Activated naive CD4-positive, alpha-beta T cell treated with anti-CD3 and anti-CD28 coated beads, Interleukin-2, amount 50 U/mL, for 24 hours (primary cell): ENCODE results near the gene COL1A1.

Experiments
- H3K27ac Mint-ChIP-seq: one replicate; pipeline ENCODE4 v1.8.0; 2021; ENCODE audit warnings: mild to moderate bottlenecking, mixed read lengths
- H3K27me3 Mint-ChIP-seq: one replicate; pipeline ENCODE4 v1.8.0; 2021; ENCODE audit warnings: mixed read lengths
- H3K36me3 Mint-ChIP-seq: one replicate; pipeline ENCODE4 v1.8.0; 2021; ENCODE audit warnings: mixed read lengths
- H3K4me1 Mint-ChIP-seq: one replicate; pipeline ENCODE4 v1.8.0; 2021; ENCODE audit warnings: mixed read lengths
- H3K4me3 Mint-ChIP-seq: one replicate; pipeline ENCODE4 v1.8.0; 2021; ENCODE audit warnings: mild to moderate bottlenecking, mixed read lengths
- H3K9me3 Mint-ChIP-seq: one replicate; pipeline ENCODE4 v1.8.0; 2021; ENCODE audit warnings: mixed read lengths

The COL1A1 gene

GRCh38 chr17:50149417-50150353, 51.7 kb downstream of the COL1A1 start:
- no peaks in the 10 kb centered on the region for H3K36me3 Mint-ChIP-seq
- H3K9me3 Mint-ChIP-seq: no peaks in the 10 kb centered on the region
- H3K27ac Mint-ChIP-seq: no peak overlapping the region
- peak overlapping the region; percentile 91 for H3K4me3 Mint-ChIP-seq
- no peaks in the 10 kb centered on the region for H3K27me3 Mint-ChIP-seq
- peaks cover 50% of the 10 kb centered on the region for H3K4me1 Mint-ChIP-seq

- Mint-ChIP-seq H3K4me3 (peak overlapping the region; percentile 91), H3K27ac (no peak overlapping the region), H3K4me1 (peaks cover 50% of the 10 kb centered on the region), H3K36me3 (no peaks in the 10 kb centered on the region), H3K9me3 (no peaks in the 10 kb centered on the region), H3K27me3 (no peaks in the 10 kb centered on the region)
Observed at GRCh38 chr17:50149091-50149416, 52.4 kb downstream of the COL1A1 start.

- no peaks in the 10 kb centered on the region for H3K9me3 Mint-ChIP-seq
- H3K27ac Mint-ChIP-seq: peak overlapping the region; percentile 91
- no peaks in the 10 kb centered on the region for H3K27me3 Mint-ChIP-seq
- H3K4me1 Mint-ChIP-seq: peaks cover 55% of the 10 kb centered on the region
- no peaks in the 10 kb centered on the region for H3K36me3 Mint-ChIP-seq
- peak overlapping the region; percentile 91 for H3K4me3 Mint-ChIP-seq
Observed at GRCh38 chr17:50148226-50149090, 53.0 kb downstream of the COL1A1 start.

GRCh38 chr17:50147841-50148225, 53.6 kb downstream of the COL1A1 start:
- H3K4me3 Mint-ChIP-seq: peak overlapping the region; percentile 91
- H3K4me1 Mint-ChIP-seq: peaks cover 60% of the 10 kb centered on the region
- no peaks in the 10 kb centered on the region for H3K9me3 Mint-ChIP-seq
- no peaks in the 10 kb centered on the region for H3K27me3 Mint-ChIP-seq
- no peak overlapping the region for H3K27ac Mint-ChIP-seq
- no peaks in the 10 kb centered on the region for H3K36me3 Mint-ChIP-seq

GRCh38 chr17:50146927-50147665, 54.3 kb downstream of the COL1A1 start:
- Mint-ChIP-seq H3K36me3 (peaks cover 2% of the 10 kb centered on the region), H3K4me1 (peaks cover 62% of the 10 kb centered on the region), H3K27ac (peak overlapping the region; percentile 21), H3K4me3 (peak overlapping the region; percentile 91), H3K27me3 (no peaks in the 10 kb centered on the region), H3K9me3 (no peaks in the 10 kb centered on the region)

GRCh38 chr17:50146230-50146926, 55.1 kb downstream of the COL1A1 start:
- H3K9me3 Mint-ChIP-seq: no peaks in the 10 kb centered on the region
- H3K27me3 Mint-ChIP-seq: no peaks in the 10 kb centered on the region
- peak overlapping the region; percentile 91 for H3K4me3 Mint-ChIP-seq
- peak overlapping the region; percentile 21 for H3K27ac Mint-ChIP-seq
- H3K4me1 Mint-ChIP-seq: peaks cover 68% of the 10 kb centered on the region
- H3K36me3 Mint-ChIP-seq: peaks cover 5% of the 10 kb centered on the region

- H3K4me3 Mint-ChIP-seq: no peak overlapping the region
- no peaks in the 10 kb centered on the region for H3K27me3 Mint-ChIP-seq
- no peak overlapping the region for H3K27ac Mint-ChIP-seq
- H3K9me3 Mint-ChIP-seq: no peaks in the 10 kb centered on the region
- peaks cover 6% of the 10 kb centered on the region for H3K36me3 Mint-ChIP-seq
- peaks cover 75% of the 10 kb centered on the region for H3K4me1 Mint-ChIP-seq
Observed at GRCh38 chr17:50145532-50146229, 55.8 kb downstream of the COL1A1 start.

- Mint-ChIP-seq H3K4me3 (no peak overlapping the region), H3K36me3 (peaks cover 7% of the 10 kb centered on the region), H3K27ac (no peak overlapping the region), H3K9me3 (no peaks in the 10 kb centered on the region), H3K4me1 (peaks cover 81% of the 10 kb centered on the region), H3K27me3 (no peaks in the 10 kb centered on the region)
Observed at GRCh38 chr17:50144845-50145531, 56.4 kb downstream of the COL1A1 start.

- Mint-ChIP-seq H3K4me3 (no peak overlapping the region), H3K27me3 (no peaks in the 10 kb centered on the region), H3K27ac (peak overlapping the region; percentile 66), H3K9me3 (no peaks in the 10 kb centered on the region), H3K4me1 (peaks cover 86% of the 10 kb centered on the region), H3K36me3 (peaks cover 11% of the 10 kb centered on the region)
Observed at GRCh38 chr17:50144355-50144754, 57.1 kb downstream of the COL1A1 start.

- Mint-ChIP-seq H3K36me3 (peaks cover 11% of the 10 kb centered on the region), H3K9me3 (no peaks in the 10 kb centered on the region), H3K4me1 (peaks cover 86% of the 10 kb centered on the region), H3K27ac (no peak overlapping the region), H3K27me3 (no peaks in the 10 kb centered on the region), H3K4me3 (no peak overlapping the region)
Observed at GRCh38 chr17:50143461-50144176, 57.8 kb downstream of the COL1A1 start.

- H3K27ac Mint-ChIP-seq: no peak overlapping the region
- no peaks in the 10 kb centered on the region for H3K9me3 Mint-ChIP-seq
- no peaks in the 10 kb centered on the region for H3K27me3 Mint-ChIP-seq
- peak overlapping the region; percentile 31 for H3K4me3 Mint-ChIP-seq
- peaks cover 20% of the 10 kb centered on the region for H3K36me3 Mint-ChIP-seq
- H3K4me1 Mint-ChIP-seq: peaks cover 73% of the 10 kb centered on the region
Observed at GRCh38 chr17:50141745-50142110, 59.7 kb downstream of the COL1A1 start.

- Mint-ChIP-seq H3K27me3 (no peaks in the 10 kb centered on the region), H3K27ac (peak overlapping the region; percentile 59), H3K36me3 (peaks cover 20% of the 10 kb centered on the region), H3K4me1 (peaks cover 68% of the 10 kb centered on the region), H3K9me3 (no peaks in the 10 kb centered on the region), H3K4me3 (peak overlapping the region; percentile 31)
Observed at GRCh38 chr17:50141026-50141744, 60.2 kb downstream of the COL1A1 start.
